ENCODE results near the gene CACNA2D2. TPM values are rescaled to one million over a fixed set of nuclear protein-coding genes. Genes with fewer than 3 reads are reported as not detected.

Gene CACNA2D2
- total RNA-seq, 1 donor from 2014 or later, result 19.4 TPM

DNA sequence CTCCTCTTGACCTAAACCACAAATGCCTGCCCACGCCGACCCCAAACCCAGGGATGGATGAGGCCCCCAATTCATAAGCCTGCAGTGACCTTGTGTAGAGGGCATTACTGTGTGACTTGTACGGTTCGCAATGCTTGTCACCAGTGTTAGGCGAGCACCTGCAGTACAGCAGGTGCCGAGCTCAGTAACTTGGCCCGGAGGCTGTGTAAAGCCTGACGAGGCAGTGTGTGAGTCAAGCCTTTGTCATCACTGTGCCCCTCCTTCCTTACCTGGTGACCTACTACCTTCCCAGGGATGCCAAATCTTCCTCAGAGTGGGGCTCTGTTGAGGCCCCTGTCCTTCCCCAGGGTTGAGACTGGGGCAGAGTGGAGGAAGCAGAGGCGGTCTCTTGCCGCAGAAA lies 106.9 kb downstream of the CACNA2D2 start:
- Mint-ChIP-seq H3K4me3 (no peak overlapping the region), H3K9me3 (no peaks in the 10 kb centered on the region), H3K36me3 (no peaks in the 10 kb centered on the region), H3K4me1 (ENCODE audit: unreplicated experiment) (no peaks in the 10 kb centered on the region), H3K27ac (no peak overlapping the region), H3K27me3 (no peaks in the 10 kb centered on the region)
- DNase-seq (ENCODE audit: extremely low spot score, unreplicated experiment), result no peak
- TF ChIP-seq, protein P1, sequence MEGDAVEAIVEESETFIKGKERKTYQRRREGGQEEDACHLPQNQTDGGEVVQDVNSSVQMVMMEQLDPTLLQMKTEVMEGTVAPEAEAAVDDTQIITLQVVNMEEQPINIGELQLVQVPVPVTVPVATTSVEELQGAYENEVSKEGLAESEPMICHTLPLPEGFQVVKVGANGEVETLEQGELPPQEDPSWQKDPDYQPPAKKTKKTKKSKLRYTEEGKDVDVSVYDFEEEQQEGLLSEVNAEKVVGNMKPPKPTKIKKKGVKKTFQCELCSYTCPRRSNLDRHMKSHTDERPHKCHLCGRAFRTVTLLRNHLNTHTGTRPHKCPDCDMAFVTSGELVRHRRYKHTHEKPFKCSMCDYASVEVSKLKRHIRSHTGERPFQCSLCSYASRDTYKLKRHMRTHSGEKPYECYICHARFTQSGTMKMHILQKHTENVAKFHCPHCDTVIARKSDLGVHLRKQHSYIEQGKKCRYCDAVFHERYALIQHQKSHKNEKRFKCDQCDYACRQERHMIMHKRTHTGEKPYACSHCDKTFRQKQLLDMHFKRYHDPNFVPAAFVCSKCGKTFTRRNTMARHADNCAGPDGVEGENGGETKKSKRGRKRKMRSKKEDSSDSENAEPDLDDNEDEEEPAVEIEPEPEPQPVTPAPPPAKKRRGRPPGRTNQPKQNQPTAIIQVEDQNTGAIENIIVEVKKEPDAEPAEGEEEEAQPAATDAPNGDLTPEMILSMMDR (conservative IDR thresholded peaks at IDR 0.05), result no peak

DNA sequence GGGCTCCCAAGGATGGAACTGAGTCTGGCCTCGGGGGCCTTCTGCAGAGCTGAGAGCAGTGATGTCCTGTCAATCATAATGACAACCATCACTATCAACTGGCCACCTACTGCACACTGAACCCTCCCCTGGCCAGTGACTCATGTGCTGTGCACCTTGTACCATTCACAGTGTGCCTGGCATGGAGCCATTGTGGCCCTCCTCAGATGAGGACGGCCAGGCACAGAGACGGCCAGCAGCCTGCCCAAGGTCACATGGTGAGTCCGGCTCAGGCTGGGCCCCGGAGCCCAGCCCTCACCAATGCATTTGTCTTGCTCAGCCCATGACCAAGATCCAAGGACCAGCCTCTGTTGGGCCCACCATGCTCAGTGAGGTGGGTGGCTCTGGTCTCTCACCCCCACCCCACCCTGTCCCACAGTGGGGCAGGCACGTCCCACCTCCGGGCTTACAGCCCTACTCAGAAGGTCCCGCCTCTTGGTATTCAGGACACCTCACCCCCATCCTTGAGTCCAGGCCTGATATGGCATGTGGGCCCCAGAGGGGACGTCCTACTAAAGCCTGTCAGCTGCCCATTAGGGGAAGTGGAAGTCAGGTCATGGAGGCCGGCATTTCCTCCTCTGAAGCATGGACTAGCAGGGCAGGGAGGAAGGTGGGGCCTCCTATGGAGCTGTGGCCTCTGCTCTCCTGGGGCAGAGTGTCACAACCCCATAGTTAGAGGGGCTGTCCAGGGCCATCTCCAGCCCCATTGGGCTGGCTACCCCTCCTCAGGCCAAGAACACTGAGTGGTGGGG lies 108.2 kb downstream of the CACNA2D2 start:
- Mint-ChIP-seq H3K9me3 (no peaks in the 10 kb centered on the region), H3K36me3 (no peaks in the 10 kb centered on the region), H3K4me3 (no peak overlapping the region), H3K27me3 (no peaks in the 10 kb centered on the region), H3K4me1 (ENCODE audit: unreplicated experiment) (no peaks in the 10 kb centered on the region), H3K27ac (no peak overlapping the region)
- TF ChIP-seq, protein P1 (conservative IDR thresholded peaks at IDR 0.05), result no peak
- no peak for DNase-seq (ENCODE audit: extremely low spot score, unreplicated experiment)

DNA sequence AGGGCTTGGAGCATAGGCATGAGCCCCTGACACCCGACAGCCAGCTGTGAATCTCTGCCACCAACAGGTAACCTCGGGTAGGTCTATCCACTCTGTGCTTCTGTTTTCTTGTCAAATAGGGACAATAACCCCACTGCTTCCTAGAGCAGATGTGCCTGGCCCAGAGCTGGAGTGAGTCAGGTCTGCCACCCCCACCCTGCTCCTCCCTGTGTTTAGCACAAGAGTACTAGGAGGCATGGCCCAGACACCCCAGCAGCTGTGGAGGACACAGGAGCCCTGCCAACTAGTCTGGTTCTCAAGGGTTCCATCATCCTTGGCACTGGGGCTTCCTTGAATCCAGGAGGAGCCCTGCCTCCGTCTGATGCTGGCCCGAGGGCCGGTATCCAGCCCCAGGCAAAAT lies 110.4 kb downstream of the CACNA2D2 start:
- H3K4me1 Mint-ChIP-seq (ENCODE audit: unreplicated experiment), result no peaks in the 10 kb centered on the region

DNA sequence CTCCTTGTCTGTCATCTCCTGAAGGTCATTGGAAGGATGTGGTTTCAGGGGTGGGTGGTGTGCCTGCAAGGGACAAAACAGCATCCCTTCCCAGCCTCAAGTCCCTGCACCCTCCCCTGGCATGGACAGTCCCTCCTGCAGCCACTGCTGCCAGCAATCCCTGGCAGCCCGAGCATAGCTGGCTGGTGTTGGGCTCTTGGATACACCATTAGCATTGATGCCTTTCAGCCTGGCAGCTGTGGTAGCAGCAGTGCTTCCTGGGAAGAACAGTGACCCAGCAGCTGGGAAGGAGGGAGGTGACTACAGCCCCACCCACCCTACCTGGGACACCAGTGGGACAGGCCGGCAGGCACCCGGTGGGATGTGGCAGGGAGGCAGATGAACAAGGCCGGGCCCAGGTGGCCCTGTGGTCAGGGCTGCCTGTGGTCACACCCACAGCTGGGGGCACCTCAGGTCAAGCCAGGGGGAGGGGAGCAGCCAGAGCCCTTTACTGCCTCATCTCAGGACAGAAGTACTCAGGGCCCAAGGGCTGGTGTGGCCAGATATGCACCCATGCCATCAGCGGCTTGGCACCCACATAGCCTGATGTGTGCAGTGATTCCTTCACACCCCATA lies 111.2 kb downstream of the CACNA2D2 start:
- no peaks in the 10 kb centered on the region for H3K36me3 Mint-ChIP-seq
- H3K27me3 Mint-ChIP-seq, result no peaks in the 10 kb centered on the region
- no peak for DNase-seq (ENCODE audit: extremely low spot score, unreplicated experiment)
- no peak overlapping the region for H3K4me3 Mint-ChIP-seq
- H3K4me1 Mint-ChIP-seq (ENCODE audit: unreplicated experiment), result no peaks in the 10 kb centered on the region
- H3K9me3 Mint-ChIP-seq, result no peaks in the 10 kb centered on the region
- TF ChIP-seq, protein P1 (conservative IDR thresholded peaks at IDR 0.05), result no peak
- no peak overlapping the region for H3K27ac Mint-ChIP-seq

More for the DNA sequence above, 110.4 kb downstream of the CACNA2D2 start:
- H3K36me3 Mint-ChIP-seq, result no peaks in the 10 kb centered on the region
- H3K4me3 Mint-ChIP-seq, result no peak overlapping the region
- H3K9me3 Mint-ChIP-seq, result no peaks in the 10 kb centered on the region
- H3K27me3 Mint-ChIP-seq, result no peaks in the 10 kb centered on the region
- no peak for DNase-seq (ENCODE audit: extremely low spot score, unreplicated experiment)
- TF ChIP-seq, protein P1 (conservative IDR thresholded peaks at IDR 0.05), result no peak
- no peak overlapping the region for H3K27ac Mint-ChIP-seq

DNA sequence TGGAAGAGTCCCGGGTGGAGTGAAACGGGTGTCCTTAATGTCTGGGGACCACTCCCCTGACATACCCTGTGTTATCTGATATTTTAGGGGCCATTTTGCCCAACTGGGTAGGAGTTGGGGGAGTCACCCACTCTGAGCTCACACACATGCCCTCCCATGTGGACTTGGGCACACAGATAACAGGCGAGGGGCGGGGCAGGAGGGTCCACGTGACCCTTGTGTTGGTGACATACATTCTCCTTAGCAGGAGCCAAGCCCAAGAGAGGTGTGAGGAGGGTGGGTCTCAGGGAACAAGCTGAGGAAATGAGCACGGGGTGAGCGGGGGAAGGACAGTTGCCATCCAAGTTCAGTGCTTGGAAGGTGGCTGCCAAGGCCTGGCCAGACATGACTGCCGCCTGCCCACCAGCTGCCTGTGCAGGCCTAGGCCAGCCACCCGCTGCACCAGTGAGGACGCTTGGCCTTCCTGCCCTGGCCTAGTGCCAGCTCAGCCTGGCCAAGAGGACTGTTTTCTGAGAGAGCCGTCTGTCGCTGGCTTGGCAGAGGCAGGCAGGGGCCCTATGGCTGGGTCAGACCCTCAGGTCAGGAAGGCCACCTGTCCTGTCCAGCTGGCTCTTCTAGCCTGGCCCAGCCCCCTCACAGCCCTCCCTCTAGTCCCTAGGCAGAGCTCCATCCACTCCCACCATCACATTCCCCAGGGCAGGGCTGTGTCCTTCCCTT lies 112.8 kb downstream of the CACNA2D2 start:
- no peak for DNase-seq (ENCODE audit: extremely low spot score, unreplicated experiment)
- H3K36me3 Mint-ChIP-seq, result no peaks in the 10 kb centered on the region
- H3K27me3 Mint-ChIP-seq, result no peaks in the 10 kb centered on the region
- H3K27ac Mint-ChIP-seq, result no peak overlapping the region
- H3K9me3 Mint-ChIP-seq, result no peaks in the 10 kb centered on the region
- H3K4me1 Mint-ChIP-seq (ENCODE audit: unreplicated experiment), result peaks cover 4% of the 10 kb centered on the region
- H3K4me3 Mint-ChIP-seq, result no peak overlapping the region
- TF ChIP-seq, protein P1 (conservative IDR thresholded peaks at IDR 0.05), result no peak
